IPS-18c (cell line): ENCODE data around the gene UBLCP1.
A peak's percentile ranks its signal among the peaks of the same experiment; 100 is the strongest.

ENCODE experiments used
- H3K4me3 ChIP-seq: 2 replicates; pipeline ENCODE4 v1.7.0; 2013; ENCODE audit warnings: low read depth, mild to moderate bottlenecking, low read length, moderate library complexity; ENCODE audit not compliant: insufficient read depth
- H3K9me3 ChIP-seq: one replicate; pipeline ENCODE4 v1.6.1; 2013; ENCODE audit warnings: mild to moderate bottlenecking, low read length, moderate library complexity; ENCODE audit not compliant: control insufficient read depth, insufficient read depth

UBLCP1 gene

DNA sequence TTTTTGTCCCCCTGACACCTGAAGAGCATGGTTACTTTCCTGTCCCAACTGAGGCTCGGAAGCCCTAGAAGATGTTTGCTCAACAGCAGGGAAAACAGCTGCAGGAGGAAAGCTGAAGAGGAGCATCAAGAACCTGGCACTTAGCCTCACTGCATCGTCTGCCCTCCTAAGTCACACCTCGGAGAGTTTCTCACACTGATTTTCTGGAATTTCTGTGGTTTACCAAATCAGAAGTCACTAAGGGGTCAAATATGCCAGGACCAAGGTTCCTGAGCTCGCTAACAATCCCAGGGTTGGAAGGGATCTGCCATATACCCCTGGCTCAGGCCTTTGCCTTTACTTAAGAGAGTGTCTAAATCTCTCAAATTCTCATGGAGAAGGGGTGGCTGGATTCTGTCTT, 61.9 kb downstream of the UBLCP1 start:
- no peaks in the 10 kb centered on the region for H3K9me3 ChIP-seq
- no peak overlapping the region for H3K4me3 ChIP-seq

DNA sequence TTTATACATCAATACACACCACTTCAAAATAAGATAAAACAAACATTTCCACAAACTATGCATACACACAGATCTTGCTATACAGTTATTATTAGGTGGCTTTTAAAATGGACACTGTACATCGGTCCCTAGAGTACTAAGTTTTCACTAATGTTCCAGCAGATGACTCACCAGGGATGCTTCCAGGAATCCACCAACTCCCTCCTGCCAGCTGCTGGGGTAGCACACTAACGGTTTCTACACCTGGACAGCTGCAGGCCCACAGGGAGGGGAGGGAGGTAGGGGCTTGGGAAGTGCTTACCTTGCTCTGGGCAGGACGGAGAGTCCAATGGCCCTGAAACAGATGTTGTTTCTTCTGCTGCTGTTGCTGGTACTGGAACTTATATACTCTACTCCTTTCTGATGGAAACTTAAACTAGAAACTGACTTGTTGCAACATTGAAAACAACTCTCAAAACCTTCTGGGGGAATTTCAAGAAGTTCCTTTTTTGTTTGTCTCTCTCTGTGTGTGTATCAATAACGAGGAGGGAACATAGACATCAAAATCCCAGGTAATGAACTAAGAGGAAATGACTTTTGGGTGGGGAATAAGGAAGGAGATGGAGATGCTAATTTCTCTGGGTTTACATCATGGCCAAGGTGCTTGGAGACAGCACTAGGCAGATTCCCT, 67.2 kb downstream of the UBLCP1 start, which contains the start of gene IL12B:
TSS of gene IL12B (minus strand) at position 357 of the 670 bp plus-strand sequence. CDS start 3,705 bp downstream, outside the sequence.
- peak within 1 kb of the TSS; percentile 63 for H3K4me3 ChIP-seq

DNA sequence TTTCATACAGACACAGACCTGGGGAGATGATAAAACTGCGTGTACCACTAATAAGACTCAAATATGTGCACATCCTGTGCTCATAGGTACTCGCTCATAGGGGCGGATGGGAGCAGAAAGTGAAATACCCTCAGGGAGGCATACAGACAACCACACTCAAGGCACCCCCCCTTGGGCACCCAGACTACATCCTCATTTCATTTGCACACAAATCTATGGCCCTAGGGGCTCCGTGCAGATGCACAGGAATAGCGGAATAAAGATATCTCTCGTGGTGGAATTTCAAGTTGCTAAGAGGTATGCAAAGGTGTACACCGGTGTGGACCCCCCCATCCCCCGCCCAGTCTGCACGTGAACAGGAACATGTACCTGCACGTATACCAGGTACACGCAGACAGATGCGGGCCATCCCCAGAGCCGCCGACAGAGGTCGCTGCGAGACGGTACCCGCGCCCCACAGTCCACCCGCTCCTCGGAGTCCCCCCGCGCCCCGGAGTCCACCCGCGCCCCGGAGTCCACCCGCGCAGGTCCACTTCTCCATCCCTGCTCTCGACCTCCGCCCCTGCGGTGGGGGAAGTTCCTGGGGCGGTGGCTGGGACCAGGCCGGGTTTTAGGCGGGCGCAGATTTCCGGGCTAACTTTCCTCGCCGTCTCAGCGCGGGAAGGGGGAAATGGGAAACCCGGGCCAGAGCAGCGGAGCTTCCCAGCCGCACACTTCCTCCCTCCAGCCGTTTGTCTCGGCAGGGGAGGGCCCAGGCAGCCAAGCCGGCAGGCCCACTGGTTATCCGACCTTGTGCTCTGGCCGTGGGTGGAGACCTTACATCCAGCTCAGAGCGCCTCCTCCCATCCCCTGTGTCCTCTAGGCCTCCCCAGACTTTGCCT, 68.2 kb downstream of the UBLCP1 start:
- peak overlapping the region; percentile 63 for H3K4me3 ChIP-seq
- H3K9me3 ChIP-seq: no peaks in the 10 kb centered on the region

More for the DNA sequence above, 67.2 kb downstream of the UBLCP1 start, which contains the start of gene IL12B:
- H3K9me3 ChIP-seq: no peaks in the 10 kb centered on the region

DNA sequence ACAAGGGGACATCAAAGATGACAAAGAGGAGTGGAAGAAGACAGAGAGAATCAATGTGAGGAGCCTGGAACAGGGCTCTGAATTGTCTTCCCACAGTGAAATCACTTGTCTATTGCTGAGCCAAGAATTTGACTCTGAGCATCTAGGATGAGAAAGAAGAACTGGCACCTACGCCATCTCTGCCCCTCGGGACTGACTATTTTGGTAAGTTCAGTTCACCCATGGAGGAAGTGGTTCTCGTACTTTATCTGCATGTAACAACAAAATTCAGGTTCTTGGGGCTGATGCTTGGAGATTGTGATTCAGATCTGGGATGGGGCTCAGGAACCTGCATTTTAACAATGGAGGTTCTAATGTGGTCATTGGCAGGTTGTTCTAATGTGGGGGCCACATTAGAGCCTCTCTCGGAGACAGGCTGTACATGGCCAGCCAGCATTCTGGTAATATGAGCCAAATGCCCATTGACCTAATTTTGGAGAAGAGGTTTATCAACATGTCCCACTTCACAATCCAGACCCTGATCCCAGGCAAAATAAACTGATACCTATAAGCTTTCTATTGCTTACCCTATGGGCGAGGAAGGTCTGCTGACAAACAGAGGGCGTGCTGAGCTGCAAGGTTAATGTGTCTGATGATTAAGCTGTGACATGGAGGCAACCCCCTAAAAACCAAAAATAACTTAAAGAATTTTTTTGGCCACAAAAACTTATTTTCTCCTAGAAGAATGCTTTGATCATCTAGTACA, 69.9 kb downstream of the UBLCP1 start:
- Histone ChIP-seq H3K4me3 (no peak overlapping the region), H3K9me3 (no peaks in the 10 kb centered on the region)

DNA sequence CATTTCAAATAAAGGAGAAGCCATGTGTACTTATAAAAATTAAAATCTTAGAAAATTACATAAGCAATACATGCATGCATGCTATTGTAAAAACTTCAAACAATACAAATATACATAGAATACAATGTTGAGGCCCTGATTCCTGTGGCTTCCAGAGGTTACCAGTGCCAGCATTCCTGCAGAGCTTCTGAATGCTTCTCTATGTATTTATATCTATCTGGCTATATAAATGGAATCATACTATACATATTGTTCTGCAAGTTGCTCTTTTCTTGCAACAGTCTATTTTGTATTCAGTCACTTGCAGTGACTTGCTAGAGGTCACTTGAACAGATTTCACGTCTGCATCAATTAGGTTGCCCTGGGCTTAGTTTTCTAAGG, 70.4 kb downstream of the UBLCP1 start:
- Histone ChIP-seq H3K9me3 (no peaks in the 10 kb centered on the region), H3K4me3 (no peak overlapping the region)
